ENCODE results near the gene TMEM255A.

GRCh38 chrX:120309873-120310705, 1.2 kb downstream of the TMEM255A start:
- TF ChIP-seq CTCF (IDR thresholded peaks at IDR 0.05) (no peak), POLR2A (IDR thresholded peaks at IDR 0.05) (no peak)

All from adrenal gland (tissue), 5 donors.